ENCODE data around the gene ZC3H12D. TPM values are rescaled to one million over a fixed set of nuclear protein-coding genes. Genes with fewer than 3 reads are reported as not detected.

The ZC3H12D gene
- total and polyA plus RNA-seq, 2 experiments from 2014 or later, result 0.07 TPM; not detected in 1

GRCh38 chr6:149431905-149432775, 52.7 kb downstream of the ZC3H12D start:
- no peaks in the 10 kb centered on the region for H4K20me1 ChIP-seq (replicated peaks; ENCODE audit: insufficient read depth)
- H3K4me2 ChIP-seq, result no peak overlapping the region
- H3K36me3 Mint-ChIP-seq (ENCODE audit: low read depth), result no peaks in the 10 kb centered on the region; the same call in 2 of the 3 replicates
- peaks cover 13% of the 10 kb centered on the region for H3K27me3 Mint-ChIP-seq (ENCODE audit: insufficient read depth, low read depth, poor library complexity)
- no peaks in the 10 kb centered on the region for H3K9me2 ChIP-seq (ENCODE audit: insufficient read depth)
- H3K4me3 ChIP-seq, result no peak overlapping the region
- no peaks in the 10 kb centered on the region; the same call in 2 of the 3 replicates for H3K9me3 Mint-ChIP-seq
- no peaks in the 10 kb centered on the region for H3K27me3 ChIP-seq (ENCODE audit: insufficient read depth)
- H3K27ac Mint-ChIP-seq, result no peak overlapping the region
- H2AFZ ChIP-seq, result peak overlapping the region; percentile 67; the same call in 1 of the 2 replicates
- no peaks in the 10 kb centered on the region for H3F3A ChIP-seq (replicated peaks; ENCODE audit: low read depth)
- peak; percentile 98 for ATAC-seq
- TF ChIP-seq CTCF (conservative IDR thresholded peaks at IDR 0.05; ENCODE audit: low read depth in 2 of 2), result peak; percentile 91 to 100; a peak in 3 of 4 replicates
- TF ChIP-seq ZNF462 (CRISPR knock-in tag; IDR thresholded peaks at IDR 0.05), result no peak
- TF ChIP-seq NANOG (IDR thresholded peaks at IDR 0.05; ENCODE audit: borderline replicate concordance), result no peak
- H3K4me1 ChIP-seq (ENCODE audit: insufficient read depth), result no peaks in the 10 kb centered on the region
- no peaks in the 10 kb centered on the region for H3K79me2 ChIP-seq (replicated peaks; ENCODE audit: insufficient read depth)
- H3K36me3 ChIP-seq (ENCODE audit: insufficient read depth), result no peaks in the 10 kb centered on the region
- DNase-seq (ENCODE audit: low spot score), result peak; percentile 97
- H3K27ac ChIP-seq (ENCODE audit: low read depth), result no peak overlapping the region
- no peak overlapping the region for H3K4me3 Mint-ChIP-seq
- H3K4me1 Mint-ChIP-seq, result no peaks in the 10 kb centered on the region; the same call in 1 of the 3 replicates
